ENCODE results near the gene RTEL1.

DNA sequence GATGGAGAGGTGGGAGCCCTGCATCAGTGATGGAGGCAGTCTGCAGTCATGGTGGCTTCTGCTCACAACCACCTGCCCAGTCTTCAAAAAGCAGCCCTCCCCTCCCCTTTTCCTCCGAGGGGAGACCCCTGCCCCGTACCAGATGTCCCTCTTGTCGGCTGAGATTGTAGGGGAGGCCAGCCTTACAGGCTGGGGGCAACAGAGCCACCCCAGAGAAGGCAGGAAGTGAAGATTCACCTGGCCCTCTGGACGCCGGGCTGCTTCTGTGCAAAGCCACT is 42.9 kb downstream of the RTEL1 start:
- TF ChIP-seq, protein P1, sequence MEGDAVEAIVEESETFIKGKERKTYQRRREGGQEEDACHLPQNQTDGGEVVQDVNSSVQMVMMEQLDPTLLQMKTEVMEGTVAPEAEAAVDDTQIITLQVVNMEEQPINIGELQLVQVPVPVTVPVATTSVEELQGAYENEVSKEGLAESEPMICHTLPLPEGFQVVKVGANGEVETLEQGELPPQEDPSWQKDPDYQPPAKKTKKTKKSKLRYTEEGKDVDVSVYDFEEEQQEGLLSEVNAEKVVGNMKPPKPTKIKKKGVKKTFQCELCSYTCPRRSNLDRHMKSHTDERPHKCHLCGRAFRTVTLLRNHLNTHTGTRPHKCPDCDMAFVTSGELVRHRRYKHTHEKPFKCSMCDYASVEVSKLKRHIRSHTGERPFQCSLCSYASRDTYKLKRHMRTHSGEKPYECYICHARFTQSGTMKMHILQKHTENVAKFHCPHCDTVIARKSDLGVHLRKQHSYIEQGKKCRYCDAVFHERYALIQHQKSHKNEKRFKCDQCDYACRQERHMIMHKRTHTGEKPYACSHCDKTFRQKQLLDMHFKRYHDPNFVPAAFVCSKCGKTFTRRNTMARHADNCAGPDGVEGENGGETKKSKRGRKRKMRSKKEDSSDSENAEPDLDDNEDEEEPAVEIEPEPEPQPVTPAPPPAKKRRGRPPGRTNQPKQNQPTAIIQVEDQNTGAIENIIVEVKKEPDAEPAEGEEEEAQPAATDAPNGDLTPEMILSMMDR (IDR thresholded peaks at IDR 0.05): no peak
- TF ChIP-seq ZFX (IDR thresholded peaks at IDR 0.05; ENCODE audit: borderline replicate concordance): no peak

Data from 22Rv1 (cell line).